H1 (cell line): ENCODE measurements around the gene GSC. TPM values are rescaled to one million over a fixed set of nuclear protein-coding genes. Genes with fewer than 3 reads are reported as not detected.
"Not testable (repeated sequence)": the region's sequence is repeated elsewhere in the genome, so short reads cannot be mapped to it uniquely, and the experiment has no call there.

Source experiments
- CTCF ChIA-PET: fragments of 300-600 bp; sonication (Branson Sonifier 250); formaldehyde crosslinking; loops from one replicate; lab custom pipeline; 2021; ENCODE audit not compliant: partially characterized antibody; lab: Charles Lee
- POLR2A ChIA-PET: fragments of 300-600 bp; sonication (Branson Sonifier 250); formaldehyde crosslinking; loops from one replicate; lab custom pipeline; 2021; ENCODE audit warnings: inconsistent platforms; ENCODE audit not compliant: partially characterized antibody; lab: Charles Lee
- DNase-seq, 2 experiments: peaks; one replicate each; pipeline versions ENCODE4 v3.0.0 to v3.0.0-alpha.2; 2010 to 2022; ENCODE audit warnings: low spot score in 2 of 2, low read depth in 1 of 2, mixed read lengths in 1 of 2
- FAIRE-seq: peaks from 2 replicates; lab custom pipeline; 2011; peaks lifted over from hg19 to GRCh38; lab: Jason Lieb, UNC
- H2AFZ ChIP-seq: 2 replicates; pipeline ENCODE4 v1.8.1; 2012; ENCODE audit warnings: low read length, inconsistent platforms
- H2AK5ac ChIP-seq: 2 replicates; pipeline ENCODE4 v1.6.1; 2013; ENCODE audit warnings: low read depth, low read length
- H2BK120ac ChIP-seq: replicated peaks from 2 replicates; pipeline ENCODE3; 2013; ENCODE audit warnings: low read depth, low read length, inconsistent platforms
- H2BK12ac ChIP-seq: 2 replicates; pipeline ENCODE4 v1.6.1; 2013; ENCODE audit warnings: low read depth, low read length
- H2BK15ac ChIP-seq: 2 replicates; pipeline ENCODE4 v1.6.1; 2013; ENCODE audit warnings: low read length
- H2BK20ac ChIP-seq: 2 replicates; pipeline ENCODE4 v1.6.1; 2013; ENCODE audit warnings: low read length
- H2BK5ac ChIP-seq: 2 replicates; pipeline ENCODE4 v1.6.1; 2013; ENCODE audit warnings: low read depth, low read length
- H3K14ac ChIP-seq: 2 replicates; pipeline ENCODE4 v1.6.1; 2013; ENCODE audit warnings: inconsistent platforms; ENCODE audit not compliant: insufficient read length
- H3K18ac ChIP-seq: 2 replicates; pipeline ENCODE4 v1.6.1; 2013; ENCODE audit warnings: low read length; ENCODE audit errors: extremely low read depth
- H3K23ac ChIP-seq: 2 replicates; pipeline ENCODE4 v1.6.1; 2013; ENCODE audit warnings: inconsistent platforms; ENCODE audit not compliant: insufficient read length
- H3K23me2 ChIP-seq: 2 replicates; pipeline ENCODE4 v1.6.1; 2013; ENCODE audit warnings: low read depth, low read length
- H3K27ac ChIP-seq: 2 replicates; pipeline ENCODE4 v1.6.1; 2011; ENCODE audit warnings: low read depth, low read length, inconsistent platforms
- H3K27me3 ChIP-seq, 4 experiments: replicated peaks in 1 of 4; 1 replicate in 1 of 4; 2 replicates in 3 of 4; pipeline versions ENCODE4 v1.6.1 to v1.8.1; 2011 to 2013; ENCODE audit warnings: low read length in 3 of 4, mild to moderate bottlenecking in 3 of 4, inconsistent platforms in 2 of 4, mixed read lengths in 2 of 4, moderate library complexity in 1 of 4; ENCODE audit not compliant: control insufficient read depth in 3 of 4, insufficient read depth in 3 of 4; ENCODE audit errors: extremely low read depth in 1 of 4
- H3K36me3 ChIP-seq, 4 experiments: 2 replicates each; pipeline versions ENCODE4 v1.6.1 to v1.8.1; 2011 to 2013; ENCODE audit warnings: mild to moderate bottlenecking in 4 of 4, low read length in 3 of 4, moderate library complexity in 2 of 4, control low read depth in 1 of 4, inconsistent platforms in 1 of 4; ENCODE audit not compliant: insufficient read depth in 4 of 4, control insufficient read depth in 2 of 4
- H3K4ac ChIP-seq: replicated peaks from 2 replicates; pipeline ENCODE3; 2013; ENCODE audit warnings: low read length, low read depth, mixed read lengths, inconsistent platforms; ENCODE audit not compliant: insufficient read length
- H3K4me1 ChIP-seq, 4 experiments: replicated peaks in 1 of 4; 1 replicate in 1 of 4; 2 replicates in 3 of 4; pipeline versions ENCODE4 v1.6.1 to v1.8.1; 2011 to 2013; ENCODE audit warnings: low read length in 3 of 4, inconsistent platforms in 2 of 4, mixed read lengths in 1 of 4; ENCODE audit not compliant: insufficient read depth in 4 of 4, control insufficient read depth in 3 of 4
- H3K4me2 ChIP-seq, 2 experiments: 2 replicates each; pipeline versions ENCODE4 v1.6.1 to v1.8.1; 2011 to 2013; ENCODE audit warnings: low read depth in 2 of 2, low read length in 2 of 2, control low read depth in 1 of 2, inconsistent platforms in 1 of 2, mild to moderate bottlenecking in 1 of 2; ENCODE audit not compliant: insufficient read depth in 1 of 2
- H3K4me3 ChIP-seq, 4 experiments: fragments of 200-600, 300-600 bp in 1 of 4; sonication (generic), shearing (Covaris generic), sonication (Bioruptor Twin) in 1 of 4; 2 replicates each; pipeline versions ENCODE4 v1.5.1 to v1.8.1; 2011 to 2016; ENCODE audit warnings: low read length in 4 of 4, low read depth in 3 of 4, control low read depth in 2 of 4, inconsistent platforms in 2 of 4, mild to moderate bottlenecking in 2 of 4, mixed read lengths in 1 of 4, moderate library complexity in 1 of 4; ENCODE audit not compliant: insufficient read depth in 2 of 4; ENCODE audit errors: extremely low read depth in 1 of 4
- H3K56ac ChIP-seq: replicated peaks from 2 replicates; pipeline ENCODE3; 2013; ENCODE audit warnings: low read depth, mild to moderate bottlenecking, mixed read lengths, low read length, inconsistent platforms; ENCODE audit not compliant: insufficient read length
- H3K79me1 ChIP-seq: 2 replicates; pipeline ENCODE4 v1.6.1; 2013; ENCODE audit warnings: low read depth, low read length, control low read depth
- H3K79me2 ChIP-seq, 2 experiments: 2 replicates each; pipeline versions ENCODE4 v1.6.1 to v1.8.1; 2012 to 2013; ENCODE audit warnings: low read length in 2 of 2, mild to moderate bottlenecking in 2 of 2, inconsistent platforms in 1 of 2; ENCODE audit not compliant: insufficient read depth in 2 of 2, control insufficient read depth in 1 of 2
- H3K9ac ChIP-seq, 4 experiments: replicated peaks in 1 of 4; 1 replicate in 1 of 4; 2 replicates in 3 of 4; pipeline versions ENCODE4 v1.6.1 to v1.8.1; 2011 to 2013; ENCODE audit warnings: low read depth in 3 of 4, low read length in 3 of 4, control low read depth in 2 of 4, mild to moderate bottlenecking in 2 of 4, moderate library complexity in 2 of 4, inconsistent platforms in 1 of 4; ENCODE audit errors: extremely low read depth in 1 of 4
- H3K9me3 ChIP-seq, 2 experiments: 2 replicates each; pipeline versions ENCODE4 v1.6.1 to v1.8.1; 2012 to 2013; ENCODE audit warnings: mild to moderate bottlenecking in 2 of 2, moderate library complexity in 2 of 2, control low read depth in 1 of 2, inconsistent platforms in 1 of 2, low read depth in 1 of 2, low read length in 1 of 2, mixed read lengths in 1 of 2; ENCODE audit not compliant: insufficient read depth in 2 of 2
- H4K20me1 ChIP-seq, 2 experiments: replicated peaks in 1 of 2; 2 replicates each; pipeline versions ENCODE3 to v1.8.1; 2011 to 2013; ENCODE audit warnings: inconsistent platforms in 2 of 2, low read length in 2 of 2, mild to moderate bottlenecking in 1 of 2; ENCODE audit not compliant: insufficient read depth in 2 of 2, control insufficient read depth in 1 of 2
- H4K5ac ChIP-seq: 2 replicates; pipeline ENCODE4 v1.6.1; 2013; ENCODE audit warnings: low read length, low read depth, mixed read lengths, inconsistent platforms; ENCODE audit not compliant: insufficient read length
- H4K8ac ChIP-seq: 2 replicates; pipeline ENCODE4 v1.8.0; 2013; ENCODE audit warnings: mild to moderate bottlenecking, moderate library complexity, low read length, inconsistent platforms; ENCODE audit not compliant: insufficient read depth; ENCODE audit errors: extremely low read depth
- H4K91ac ChIP-seq: replicated peaks from 2 replicates; pipeline ENCODE3; 2013; ENCODE audit warnings: low read length, mixed read lengths, inconsistent platforms; ENCODE audit not compliant: insufficient read length
- WGBS, 2 experiments: shearing (Covaris generic) in 1 of 2; methylation state at CpG; one replicate each; pipeline versions ENCODE4 v1.1.6 to v1.1.7; 2013 to 2015; ENCODE audit warnings: low lambda C conversion rate in 2 of 2, mixed read lengths in 2 of 2, inconsistent platforms in 1 of 2, low coverage in 1 of 2, missing lambda C conversion rate in 1 of 2; ENCODE audit not compliant: insufficient replicate concordance in 2 of 2, insufficient coverage in 1 of 2, insufficient read length in 1 of 2; ENCODE audit errors: extremely low coverage in 1 of 2, missing lambda C conversion rate in 1 of 2; 5-methylcytosine and 5-hydroxymethylcytosine counted together
- polyA plus RNA-seq, 7 experiments: library from polyadenylated mRNA; depleted of rRNA in 3 of 7; stranded (reverse) in 5 of 7; unstranded in 2 of 7; fragments of >200 nt in 5 of 7; fragments of 200-250 nt in 2 of 7; gene quantifications; 1 replicate in 5 of 7; 2 replicates in 1 of 7; 4 replicates in 1 of 7; pipeline versions ENCODE4 v1.2.1 to v1.2.3, GENCODE V29; 2011 to 2013; ENCODE audit warnings: missing spikeins in 2 of 7, mixed read lengths in 2 of 7
- total RNA-seq: library from RNA; stranded (reverse); fragmentation: NEBNext Ultra II Directional; extraction: Animal tissue kit (Norgen Biotek cat#: 25700); gene quantifications from 2 replicates; pipeline ENCODE4 v1.2.1, GENCODE V29; 2021

Gene GSC
- total and polyA plus RNA-seq, 2 of the 8 experiments (the other 6 are each of a cell fraction or from before 2014, with no cell fraction given) = 0.17 to 0.54 TPM

DNA sequence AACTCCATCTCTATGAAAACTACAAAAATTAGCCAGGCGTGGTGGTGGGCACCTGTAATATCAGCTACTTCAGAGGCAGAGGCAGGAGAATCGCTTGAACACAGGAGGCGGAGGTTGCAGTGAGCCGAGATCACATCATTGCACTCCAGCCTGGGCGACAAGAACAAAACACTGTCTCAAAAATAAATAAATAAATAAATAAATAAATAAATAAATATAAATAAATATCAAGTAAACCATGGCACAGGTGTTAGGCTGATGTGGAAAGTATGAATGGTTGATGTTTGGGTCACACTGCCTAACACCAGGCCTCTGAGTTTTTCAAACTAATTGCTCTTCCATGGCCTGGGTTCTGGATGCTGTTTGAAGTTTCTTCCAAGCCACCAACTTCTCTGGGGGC is 41.5 kb downstream of the GSC start:
- H2BK120ac ChIP-seq, H3K4me2 ChIP-seq, H3K27ac ChIP-seq, H4K5ac ChIP-seq, H3K9me3 ChIP-seq, H3K27me3 ChIP-seq, DNase-seq, H3K9ac ChIP-seq, H3K4me1 ChIP-seq, H3K23me2 ChIP-seq, H3K56ac ChIP-seq, H3K36me3 ChIP-seq, H2BK15ac ChIP-seq, H4K8ac ChIP-seq, H3K14ac ChIP-seq, H2BK20ac ChIP-seq, H2AFZ ChIP-seq, H3K4ac ChIP-seq, H4K20me1 ChIP-seq, H2AK5ac ChIP-seq, H3K18ac ChIP-seq, H4K91ac ChIP-seq, H3K79me2 ChIP-seq, H3K4me3 ChIP-seq, POLR2A ChIA-PET, H3K79me1 ChIP-seq, H2BK12ac ChIP-seq, FAIRE-seq, H2BK5ac ChIP-seq, H3K23ac ChIP-seq: not testable (repeated sequence)
- 90% methylated on average over 5 of the region's 5 CpGs; no CpG with 5 or more reads in 1 of the 2 experiments for WGBS, 2 experiments
- CTCF ChIA-PET = interaction anchor here (2.0 kb wide), 1 partner anchor 20 kb away, joined by 7 read pairs; no protein-coding TSS in a partner anchor

- H3K4ac ChIP-seq, H4K20me1 ChIP-seq, H3K4me2 ChIP-seq, H2AK5ac ChIP-seq, H3K36me3 ChIP-seq, H3K79me1 ChIP-seq, DNase-seq, H3K18ac ChIP-seq, H4K8ac ChIP-seq, H3K14ac ChIP-seq, H3K9ac ChIP-seq, H2BK120ac ChIP-seq, FAIRE-seq, H3K27me3 ChIP-seq, H3K23ac ChIP-seq, H3K23me2 ChIP-seq, H2BK20ac ChIP-seq, H3K79me2 ChIP-seq, H3K56ac ChIP-seq, H2BK12ac ChIP-seq, H2BK5ac ChIP-seq, H3K4me3 ChIP-seq, POLR2A ChIA-PET, H4K91ac ChIP-seq, H3K4me1 ChIP-seq, H4K5ac ChIP-seq, H3K27ac ChIP-seq, H2BK15ac ChIP-seq, H3K9me3 ChIP-seq, H2AFZ ChIP-seq: not testable (repeated sequence)
- 96% methylated on average over 8 of the region's 8 CpGs; no CpG with 5 or more reads in 1 of the 2 experiments for WGBS, 2 experiments
- CTCF ChIA-PET = interaction anchor here (1.4 kb wide), 1 partner anchor 726 kb away, joined by 3 read pairs; no protein-coding TSS in a partner anchor
Measured at GRCh38 chr14:94726649-94727048, 43.3 kb downstream of the GSC start.
